T-helper 9 cell (primary cell): ENCODE measurements around the gene SLC39A5.

ENCODE experiments used
- DNase-seq: peaks from one replicate; pipeline ENCODE4 v3.0.0-alpha.2; 2020

SLC39A5 gene

GRCh38 chr12:56213878-56214277, 16.0 kb upstream of the SLC39A5 start:
- DNase-seq, result no peak

DNA sequence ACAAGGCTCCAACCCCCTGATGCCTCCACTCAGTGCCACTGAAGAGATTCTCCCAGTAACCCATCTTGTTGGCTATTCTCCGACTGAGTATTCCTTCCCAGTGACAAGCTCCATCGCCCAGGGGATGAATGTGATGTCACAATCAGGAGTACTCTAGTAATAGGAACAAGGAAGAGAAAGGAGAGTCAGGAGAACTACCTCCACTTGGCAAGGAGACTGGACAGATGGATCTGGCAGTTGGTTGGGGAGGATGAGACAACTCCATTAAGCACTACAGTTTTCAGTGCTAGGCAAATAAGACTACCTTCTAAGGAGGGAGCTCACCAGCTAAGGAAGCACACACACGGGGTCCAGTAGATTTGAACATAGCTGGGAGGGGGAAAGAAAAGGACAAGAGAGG, 13.4 kb upstream of the SLC39A5 start:
- no peak for DNase-seq

GRCh38 chr12:56219840-56220239, 10.0 kb upstream of the SLC39A5 start:
- no peak for DNase-seq

- DNase-seq, result no peak
Observed at GRCh38 chr12:56220611-56221231, 9.1 kb upstream of the SLC39A5 start.

- no peak for DNase-seq
Observed at GRCh38 chr12:56221232-56221756, 8.6 kb upstream of the SLC39A5 start.

DNA sequence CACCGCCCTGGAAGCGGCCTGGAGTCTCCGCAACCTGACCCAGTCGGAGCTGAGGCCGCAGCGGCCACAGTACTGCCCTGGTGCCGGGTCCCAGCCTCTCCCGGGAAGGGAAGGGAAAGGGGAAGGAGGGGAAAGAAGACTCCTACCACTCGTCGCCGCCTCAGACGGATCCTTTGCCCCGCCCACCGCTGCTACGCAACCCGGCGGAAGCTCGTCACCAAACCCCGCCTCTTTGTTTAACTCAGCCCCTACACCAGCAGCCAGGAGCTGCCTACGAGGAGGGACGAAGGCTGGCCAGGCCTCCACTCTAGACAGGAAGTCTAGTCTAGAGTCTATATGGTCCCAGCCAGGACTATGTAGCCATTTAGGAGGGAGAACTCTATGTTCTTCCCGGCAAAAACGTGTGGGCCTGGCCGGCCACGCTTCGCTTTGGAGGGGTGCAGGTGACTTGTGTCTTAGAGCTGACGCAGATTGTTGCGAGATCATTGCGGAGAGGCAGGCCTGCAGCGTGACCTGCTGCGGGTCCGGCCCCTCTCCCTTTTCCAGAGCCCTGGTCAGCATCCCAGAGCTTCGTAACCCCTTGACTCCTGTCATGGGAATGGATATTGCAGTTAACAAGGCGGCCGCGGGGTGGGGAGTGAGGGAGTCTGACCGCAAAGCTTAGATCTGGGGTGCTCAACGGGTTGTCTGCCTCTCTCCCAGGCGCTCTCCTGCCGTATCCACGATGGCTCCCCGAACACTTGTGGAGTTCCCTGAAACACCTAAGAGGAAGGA, 7.9 kb upstream of the SLC39A5 start, which contains the start of gene RNF41:
TSS of gene RNF41 (minus strand) at position 166 of the 774 bp plus-strand sequence. CDS start 7,875 bp downstream, outside the sequence.
- peak; percentile 88 for DNase-seq

GRCh38 chr12:56222531-56222895, 7.3 kb upstream of the SLC39A5 start:
- DNase-seq, result no peak

DNA sequence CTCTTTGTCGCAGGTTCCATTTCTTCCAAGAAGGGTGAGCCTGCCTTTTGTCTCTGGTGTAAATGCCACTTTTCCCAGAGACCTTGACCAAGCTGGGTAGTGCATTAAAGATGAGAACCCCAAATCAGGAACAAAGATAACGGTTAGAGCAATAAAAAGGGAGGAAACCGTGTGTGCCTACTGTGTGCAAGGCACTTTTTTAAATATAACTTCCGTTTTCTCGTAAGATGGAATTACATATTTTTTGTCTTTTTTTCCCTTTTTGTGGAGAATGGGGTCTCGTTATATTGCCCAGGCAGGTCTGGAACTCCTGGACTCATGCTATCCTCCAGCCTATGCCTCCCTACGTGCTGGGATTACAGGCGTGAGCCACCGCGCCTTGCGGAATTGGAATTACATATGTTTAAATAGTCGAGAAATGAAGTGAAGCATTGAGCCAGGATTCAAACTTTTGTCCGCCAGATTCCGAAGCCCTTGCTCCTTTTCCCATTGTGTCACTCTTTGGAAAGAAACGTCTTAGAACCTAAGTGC, 6.2 kb upstream of the SLC39A5 start:
- DNase-seq, result no peak

- DNase-seq, result peak; percentile 88
Observed at GRCh38 chr12:56224102-56224701, 5.6 kb upstream of the SLC39A5 start, which contains the start of gene NABP2. Gene NABP2, plus strand, starts transcription at chr12:56224342. Its CDS starts 515 bp downstream, at chr12:56224857.

DNA sequence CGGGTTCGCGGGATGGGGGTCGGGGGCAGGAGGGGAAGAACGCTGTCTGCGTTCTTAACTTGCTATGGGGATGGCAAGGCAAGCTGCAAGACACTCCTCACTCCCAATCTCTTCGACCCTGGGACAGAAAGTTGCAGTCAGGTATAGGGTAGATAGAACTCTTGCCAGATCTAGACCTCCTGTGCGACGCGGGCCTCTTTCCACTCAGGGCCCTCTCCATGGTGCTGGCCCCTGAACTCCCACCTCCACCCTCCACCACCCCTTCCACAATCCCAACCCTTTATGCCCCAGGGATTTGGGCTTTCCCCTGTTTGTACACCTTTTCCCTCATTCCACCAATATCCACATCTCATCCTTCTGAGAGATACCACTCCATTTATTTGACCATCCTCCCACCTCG, 4.9 kb upstream of the SLC39A5 start:
- no peak for DNase-seq

GRCh38 chr12:56229082-56229481, 769 bp upstream of the SLC39A5 start:
- DNase-seq, result no peak

- no peak for DNase-seq
Observed at GRCh38 chr12:56230432-56231183, 757 bp downstream of the SLC39A5 start.

GRCh38 chr12:56231184-56231582, 1.3 kb downstream of the SLC39A5 start:
- DNase-seq, result no peak

DNA sequence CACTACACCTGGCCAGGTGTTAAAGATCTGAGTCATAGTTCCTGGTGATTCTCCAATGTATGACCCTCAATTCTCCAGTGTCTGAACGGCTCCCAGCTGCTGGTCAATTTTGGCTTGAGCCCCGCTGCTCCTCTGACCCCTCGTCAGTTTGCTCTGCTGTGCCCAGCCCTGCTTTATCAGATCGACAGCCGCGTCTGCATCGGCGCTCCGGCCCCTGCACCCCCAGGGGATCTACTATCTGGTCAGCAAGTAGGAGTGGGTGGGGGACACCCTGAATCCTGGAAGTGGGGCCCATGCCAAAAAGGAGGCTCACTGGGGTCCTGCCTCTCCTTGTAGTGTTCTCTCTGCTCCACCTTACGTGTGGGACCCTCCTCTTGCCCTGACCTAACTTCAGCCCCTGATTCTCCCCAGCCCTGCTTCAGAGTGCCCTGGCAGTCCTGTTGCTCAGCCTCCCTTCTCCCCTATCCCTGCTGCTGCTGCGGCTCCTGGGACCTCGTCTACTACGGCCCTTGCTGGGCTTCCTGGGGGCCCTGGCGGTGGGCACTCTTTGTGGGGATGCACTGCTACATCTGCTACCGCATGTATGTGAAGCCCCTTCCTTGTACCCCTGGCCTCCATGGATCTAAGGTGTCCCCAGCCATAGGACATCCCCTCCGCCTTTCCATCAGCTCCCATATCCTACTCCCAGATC, 5.0 kb downstream of the SLC39A5 start:
- no peak for DNase-seq

DNA sequence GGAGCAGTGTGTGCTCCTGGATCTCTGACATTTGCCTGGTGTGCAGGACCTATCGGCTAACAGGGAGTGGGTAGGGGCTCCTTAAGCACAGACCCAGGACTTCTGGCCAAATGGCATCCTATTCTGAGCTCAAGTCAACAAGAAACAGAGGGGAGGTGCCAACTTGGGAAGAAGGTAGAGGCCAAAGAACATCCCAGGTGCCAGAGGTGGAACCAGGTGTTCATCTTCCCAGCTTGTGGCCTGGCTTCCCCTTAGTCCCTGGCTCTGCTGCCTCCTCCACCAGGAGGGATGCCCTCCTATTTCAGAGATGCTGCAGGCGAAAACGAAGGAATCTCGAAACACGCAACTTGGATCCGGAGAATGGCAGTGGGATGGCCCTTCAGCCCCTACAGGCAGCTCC, 6.2 kb downstream of the SLC39A5 start:
- no peak for DNase-seq

DNA sequence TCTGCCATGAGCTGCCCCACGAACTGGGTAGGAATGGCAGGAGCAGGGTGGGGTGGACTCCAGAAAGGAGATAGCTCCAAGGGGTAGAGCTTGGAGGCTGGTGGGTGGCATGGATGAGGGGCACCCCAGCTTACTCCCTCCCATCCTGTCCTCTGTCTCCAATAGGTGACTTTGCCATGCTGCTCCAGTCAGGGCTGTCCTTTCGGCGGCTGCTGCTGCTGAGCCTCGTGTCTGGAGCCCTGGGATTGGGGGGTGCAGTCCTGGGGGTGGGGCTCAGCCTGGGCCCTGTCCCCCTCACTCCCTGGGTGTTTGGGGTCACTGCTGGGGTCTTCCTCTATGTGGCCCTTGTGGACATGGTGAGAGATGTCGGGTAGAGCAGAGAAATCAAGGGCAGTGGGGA, 7.1 kb downstream of the SLC39A5 start:
- DNase-seq, result no peak

GRCh38 chr12:56237552-56237951, 7.7 kb downstream of the SLC39A5 start:
- DNase-seq, result no peak

DNA sequence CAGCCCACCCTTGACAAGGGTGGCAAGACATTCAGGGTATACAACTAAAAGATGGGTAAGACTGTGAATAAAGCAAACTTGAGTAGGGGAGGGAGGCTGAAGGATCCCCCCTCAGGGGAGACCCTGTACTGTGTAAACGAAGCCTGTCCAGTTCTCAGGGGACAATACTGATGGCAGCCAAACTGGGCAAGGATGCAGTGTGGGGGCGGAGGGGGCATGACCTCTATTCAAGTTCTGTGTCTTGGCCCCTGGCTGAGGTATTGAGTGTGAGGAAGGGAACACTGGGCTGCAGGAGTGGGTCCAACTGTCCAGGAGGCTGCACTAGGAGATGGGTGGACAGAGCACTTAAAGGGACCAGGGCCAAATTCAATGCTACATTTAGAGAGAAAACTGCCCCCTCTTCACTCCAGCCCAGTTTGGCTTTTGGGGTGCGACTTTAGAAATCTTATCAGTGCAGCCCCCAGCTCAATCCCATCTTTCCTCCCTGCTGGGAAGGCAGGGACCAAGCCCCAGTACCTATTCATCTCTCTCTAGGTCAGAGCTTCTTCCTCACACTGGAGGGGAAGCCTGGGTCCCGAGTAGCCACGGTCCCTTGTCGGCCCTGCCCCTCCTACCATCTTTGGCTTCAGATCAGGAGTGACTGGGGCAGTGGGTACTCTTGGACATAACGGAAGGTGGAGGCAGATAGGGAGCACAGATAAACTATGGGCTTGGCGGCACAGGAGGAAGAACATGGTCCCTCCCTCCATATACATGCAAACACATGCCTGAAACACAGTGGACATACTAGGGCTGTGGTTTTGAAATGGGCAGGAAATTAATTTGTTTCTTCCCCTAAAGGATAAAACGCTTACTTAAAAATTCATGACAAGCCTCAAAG, 11.8 kb downstream of the SLC39A5 start:
- DNase-seq, result no peak

GRCh38 chr12:56242986-56243385, 13.1 kb downstream of the SLC39A5 start:
- DNase-seq, result no peak

- DNase-seq, result no peak
Observed at GRCh38 chr12:56243731-56244181, 13.9 kb downstream of the SLC39A5 start.

- no peak for DNase-seq
Observed at GRCh38 chr12:56244494-56244893, 14.6 kb downstream of the SLC39A5 start.
